ENCODE data around the gene LCE2B.

LCE2B gene

DNA sequence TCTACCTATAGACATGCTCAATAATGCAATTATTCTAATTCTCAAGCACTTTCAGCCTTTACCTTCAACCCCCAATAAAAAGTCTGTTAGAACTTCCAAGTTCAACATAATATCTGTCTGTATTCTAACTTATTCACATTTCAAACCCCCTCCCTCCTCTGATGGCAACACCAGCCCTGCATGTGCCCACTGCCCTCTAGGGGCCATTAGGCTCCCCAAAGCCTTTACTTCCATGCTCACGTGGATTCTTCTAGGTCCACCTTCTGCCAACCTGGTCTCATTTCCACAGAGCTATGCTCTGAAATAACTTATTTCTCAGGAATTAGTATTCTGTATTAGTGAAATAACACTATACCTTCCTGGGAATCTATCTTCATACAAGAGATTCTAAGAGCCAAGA, 49.7 kb downstream of the LCE2B start:
- no peak for DNase-seq (ENCODE audit: low read depth)

Data from stimulated activated CD8-positive, alpha-beta memory T cell treated with anti-CD3 and anti-CD28 coated beads, Interleukin-4, amount 100 ng/mL, for 24 hours (primary cell).